SK-N-MC (cell line): ENCODE results near the gene APOBEC3H.

ENCODE experiments used
- EZH2 ChIP-seq: fragments of 200-600 bp; sonication (generic); IDR thresholded peaks from one replicate; pipeline ENCODE4 v1.6.1; 2017; ENCODE audit warnings: antibody characterized with exemption
- FOXP2 ChIP-seq: optimal IDR thresholded peaks from 2 replicates; pipeline ENCODE3; 2011; ENCODE audit warnings: mild to moderate bottlenecking, moderate library complexity; ENCODE audit not compliant: insufficient read depth; ENCODE audit errors: extremely low read length, control extremely low read depth
- POLR2AphosphoS5 ChIP-seq: IDR thresholded peaks from 2 replicates; pipeline ENCODE4 v1.6.1; 2012; ENCODE audit warnings: mild to moderate bottlenecking, low read depth, low read length, borderline replicate concordance

- TF ChIP-seq POLR2AphosphoS5 (no peak), EZH2 (no peak), FOXP2 (no peak)
Measured at GRCh38 chr22:39146256-39147101, 49.4 kb downstream of the APOBEC3H start.
